Aorta (tissue), 4 donors: Measurements from ENCODE around the gene ATAD2B. TPM values are rescaled to one million over a fixed set of nuclear protein-coding genes. Genes with fewer than 3 reads are reported as not detected.

Experiments
- polyA plus RNA-seq, 2 donors: library from polyadenylated mRNA; stranded (reverse); fragments of 200-250 nt; gene quantifications; one replicate each; pipeline ENCODE4 v1.2.3, GENCODE V29; 2013
- total RNA-seq, 2 donors: library from RNA; stranded (reverse); fragmentation: NEBNext Ultra II Directional; extraction: Animal tissue kit (Norgen Biotek cat#: 25700); gene quantifications; one replicate each; pipeline ENCODE4 v1.2.1, GENCODE V29; 2021
- donor health status: healthy with polysubstance abuse.
- donor health status: Bipolar disorder and iron deficiency.
- donor health status: DM: no; HTN: no; CAD: no.
- donor health status: DM: yes; HTN: yes; CAD: no.

The ATAD2B gene
- total and polyA plus RNA-seq, 4 donors = 2.3 to 45.8 (median 18.5) TPM

Other genes with a start within 250 kb of the ATAD2B start
- gene UBXN2A, start 13.3 kb upstream of the ATAD2B start, total RNA-seq = 10 to 100 TPM; 16.8 to 19.5 TPM
- 10 to 100 TPM; 10.0 to 11.5 TPM for gene UBXN2A, start 13.3 kb upstream of the ATAD2B start, polyA plus RNA-seq
- gene MFSD2B, start 83.0 kb upstream of the ATAD2B start, total RNA-seq = under 1 TPM; 0.33 to 0.42 TPM
- gene MFSD2B, start 83.0 kb upstream of the ATAD2B start, polyA plus RNA-seq = under 1 TPM in 1 of 2 donors, not detected in 1; 0.05 TPM
- gene WDCP, start 120.3 kb upstream of the ATAD2B start, total RNA-seq = 10 to 100 TPM in 1 of 2 donors, 1 to 10 TPM in 1; 8.3 to 11.2 TPM
- 1 to 10 TPM; 1.3 to 3.5 TPM for gene WDCP, start 120.3 kb upstream of the ATAD2B start, polyA plus RNA-seq
- 1 to 10 TPM; 5.9 to 7.3 TPM for gene FKBP1B, start 122.6 kb upstream of the ATAD2B start, total RNA-seq
- 10 to 100 TPM; 18.7 to 24.8 TPM for gene FKBP1B, start 122.6 kb upstream of the ATAD2B start, polyA plus RNA-seq
- 10 to 100 TPM; 54.4 to 60.5 TPM for gene SF3B6, start 149.2 kb upstream of the ATAD2B start, total RNA-seq
- gene SF3B6, start 149.2 kb upstream of the ATAD2B start, polyA plus RNA-seq = 100 to 1,000 TPM; 115 to 158 TPM
- 10 to 100 TPM in 1 of 2 donors, 1 to 10 TPM in 1; 7.3 to 21.0 TPM for gene TP53I3, start 157.7 kb upstream of the ATAD2B start, total RNA-seq
- gene TP53I3, start 157.7 kb upstream of the ATAD2B start, polyA plus RNA-seq = 10 to 100 TPM; 30.2 to 35.5 TPM
- gene PFN4, start 196.2 kb upstream of the ATAD2B start, total RNA-seq = under 1 TPM in 1 of 2 donors, not detected in 1; 0.93 TPM
- under 1 TPM; 0.26 to 0.63 TPM for gene PFN4, start 196.2 kb upstream of the ATAD2B start, polyA plus RNA-seq
- gene FAM228B, start 196.3 kb upstream of the ATAD2B start, total RNA-seq = 10 to 100 TPM; 36.7 to 47.8 TPM
- 10 to 100 TPM; 30.0 to 31.1 TPM for gene FAM228B, start 196.3 kb upstream of the ATAD2B start, polyA plus RNA-seq
- gene FAM228A, start 247.9 kb upstream of the ATAD2B start, total RNA-seq = 1 to 10 TPM; 1.7 to 3.9 TPM
- 1 to 10 TPM; 1.0 to 4.7 TPM for gene FAM228A, start 247.9 kb upstream of the ATAD2B start, polyA plus RNA-seq